NK-92 treated with Interleukin-12 subunit alpha and Interleukin-12 subunit beta, amount 100 ng/mL, for 24 hours (cell line): ENCODE results near the gene MKNK1.
A peak's percentile ranks its signal among the peaks of the same experiment; 100 is the strongest.
"Not testable (repeated sequence)": the region's sequence is repeated elsewhere in the genome, so short reads cannot be mapped to it uniquely, and the experiment has no call there.

Source experiments
- DNase-seq: peaks from one replicate; lab custom pipeline; 2025; lab: John Stamatoyannopoulos, UW

The MKNK1 gene

GRCh38 chr1:46603858-46604549 lies at the start of gene MKNK1:
MKNK1 (minus strand) TSS chr1:46604268; CDS start chr1:46583327, 20,941 bp downstream.
- peak; percentile 95 for DNase-seq

- no peak for DNase-seq
Measured at GRCh38 chr1:46653405-46653958, 49.4 kb upstream of the MKNK1 start.

- DNase-seq: no peak
Measured at GRCh38 chr1:46652321-46653100, 48.4 kb upstream of the MKNK1 start.

- not testable (repeated sequence) for DNase-seq
Measured at GRCh38 chr1:46651152-46651551, 47.1 kb upstream of the MKNK1 start.

- DNase-seq: no peak
Measured at GRCh38 chr1:46650491-46650890, 46.4 kb upstream of the MKNK1 start.

GRCh38 chr1:46649764-46650163 lies 45.7 kb upstream of the MKNK1 start:
- DNase-seq: no peak

- DNase-seq: no peak
Measured at GRCh38 chr1:46647611-46648010, 43.5 kb upstream of the MKNK1 start.

GRCh38 chr1:46646844-46647243 lies 42.8 kb upstream of the MKNK1 start:
- DNase-seq: no peak

GRCh38 chr1:46646331-46646730 lies 42.3 kb upstream of the MKNK1 start:
- no peak for DNase-seq

GRCh38 chr1:46645815-46646214 lies 41.7 kb upstream of the MKNK1 start:
- no peak for DNase-seq

GRCh38 chr1:46643368-46643775 lies 39.3 kb upstream of the MKNK1 start:
- DNase-seq: no peak

GRCh38 chr1:46642115-46642680 lies 38.1 kb upstream of the MKNK1 start:
- no peak for DNase-seq

- DNase-seq: no peak
Measured at GRCh38 chr1:46639547-46639946, 35.5 kb upstream of the MKNK1 start.

- DNase-seq: no peak
Measured at GRCh38 chr1:46638921-46639320, 34.9 kb upstream of the MKNK1 start.

GRCh38 chr1:46637444-46638083 lies 33.5 kb upstream of the MKNK1 start:
- DNase-seq: no peak

- no peak for DNase-seq
Measured at GRCh38 chr1:46635205-46635604, 31.1 kb upstream of the MKNK1 start.

- no peak for DNase-seq
Measured at GRCh38 chr1:46630719-46631118, 26.7 kb upstream of the MKNK1 start.

GRCh38 chr1:46623743-46624644 lies 19.9 kb upstream of the MKNK1 start:
- DNase-seq: no peak

- DNase-seq: no peak
Measured at GRCh38 chr1:46622344-46622743, 18.3 kb upstream of the MKNK1 start.

GRCh38 chr1:46621930-46622329 lies 17.9 kb upstream of the MKNK1 start:
- DNase-seq: no peak

- no peak for DNase-seq
Measured at GRCh38 chr1:46619656-46620258, 15.7 kb upstream of the MKNK1 start.
